ENCODE measurements around the gene TTLL9. TPM values are rescaled to one million over a fixed set of nuclear protein-coding genes. Genes with fewer than 3 reads are reported as not detected.
"Not testable (repeated sequence)": the region's sequence is repeated elsewhere in the genome, so short reads cannot be mapped to it uniquely, and the experiment has no call there.

Gene TTLL9
- polyA plus RNA-seq, 1 donor (not counting 4 experiments of a cell fraction or from before 2014, with no cell fraction given) = not detected

DNA sequence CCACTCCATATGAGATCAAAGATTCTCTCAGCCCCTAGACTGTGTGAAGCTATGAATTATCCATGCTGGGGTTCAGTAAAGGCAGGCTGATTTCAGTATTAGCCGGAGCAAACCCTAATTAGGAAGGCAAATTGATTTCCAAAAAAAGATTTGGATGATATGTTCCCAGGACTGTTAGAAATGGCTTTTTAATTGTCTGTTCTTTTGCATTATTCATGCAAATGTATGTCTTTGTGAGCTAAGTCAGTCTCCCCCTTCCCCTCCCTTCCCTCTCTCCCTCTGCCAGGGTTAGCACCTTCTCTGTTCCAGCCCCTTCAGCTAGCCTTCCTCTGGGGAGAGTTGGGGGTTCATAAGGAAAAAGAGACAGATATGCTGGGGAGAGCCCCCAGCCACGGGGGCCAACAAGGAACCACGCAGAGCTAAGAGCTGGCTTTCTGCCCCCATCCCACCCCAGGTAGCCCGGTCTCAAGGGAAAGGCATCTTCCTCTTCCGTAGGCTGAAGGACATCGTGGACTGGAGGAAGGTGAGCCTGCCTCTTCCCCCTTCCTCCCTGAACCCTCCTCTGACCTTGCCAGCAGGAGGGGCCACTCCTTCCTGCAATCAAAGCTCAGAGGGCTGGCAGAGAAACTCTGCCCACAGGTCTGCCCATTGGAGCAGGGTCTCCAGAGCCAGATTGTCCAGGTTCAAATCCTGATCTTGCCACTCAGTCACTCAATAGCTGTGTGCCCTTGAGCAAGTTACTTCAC is 49.1 kb downstream of the TTLL9 start:
- H3K9ac ChIP-seq (ENCODE audit: control insufficient read depth, extremely low read depth, insufficient read depth, low read length) = no peak overlapping the region
- no peaks in the 10 kb centered on the region for H3K4me1 ChIP-seq (ENCODE audit: control insufficient read depth, extremely low read depth, insufficient read depth, low read length)
- H3K9me3 ChIP-seq (ENCODE audit: control insufficient read depth, low read depth, low read length) = no peaks in the 10 kb centered on the region
- no peak overlapping the region for H3K27ac ChIP-seq (ENCODE audit: control insufficient read depth, insufficient read depth, low read length)
- no peak for TF ChIP-seq EZH2 (IDR thresholded peaks at IDR 0.05; ENCODE audit: low read length)
- TF ChIP-seq, protein P1, sequence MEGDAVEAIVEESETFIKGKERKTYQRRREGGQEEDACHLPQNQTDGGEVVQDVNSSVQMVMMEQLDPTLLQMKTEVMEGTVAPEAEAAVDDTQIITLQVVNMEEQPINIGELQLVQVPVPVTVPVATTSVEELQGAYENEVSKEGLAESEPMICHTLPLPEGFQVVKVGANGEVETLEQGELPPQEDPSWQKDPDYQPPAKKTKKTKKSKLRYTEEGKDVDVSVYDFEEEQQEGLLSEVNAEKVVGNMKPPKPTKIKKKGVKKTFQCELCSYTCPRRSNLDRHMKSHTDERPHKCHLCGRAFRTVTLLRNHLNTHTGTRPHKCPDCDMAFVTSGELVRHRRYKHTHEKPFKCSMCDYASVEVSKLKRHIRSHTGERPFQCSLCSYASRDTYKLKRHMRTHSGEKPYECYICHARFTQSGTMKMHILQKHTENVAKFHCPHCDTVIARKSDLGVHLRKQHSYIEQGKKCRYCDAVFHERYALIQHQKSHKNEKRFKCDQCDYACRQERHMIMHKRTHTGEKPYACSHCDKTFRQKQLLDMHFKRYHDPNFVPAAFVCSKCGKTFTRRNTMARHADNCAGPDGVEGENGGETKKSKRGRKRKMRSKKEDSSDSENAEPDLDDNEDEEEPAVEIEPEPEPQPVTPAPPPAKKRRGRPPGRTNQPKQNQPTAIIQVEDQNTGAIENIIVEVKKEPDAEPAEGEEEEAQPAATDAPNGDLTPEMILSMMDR (optimal IDR thresholded peaks at IDR 0.05 in 1 of 3, IDR thresholded peaks at IDR 0.05 in 1 of 3, conservative IDR thresholded peaks at IDR 0.05 in 1 of 3; ENCODE audit: extremely low read depth in 1 of 3, insufficient read depth in 2 of 3, low read length in 3 of 3) = no peak
- H3K4me3 ChIP-seq (ENCODE audit: control insufficient read depth in 2 of 3, extremely low read depth in 1 of 3, insufficient read depth in 2 of 3, low read depth in 1 of 3, low read length in 3 of 3) = no peak overlapping the region
- H3K27me3 ChIP-seq (ENCODE audit: control insufficient read depth, extremely low read depth, insufficient read depth, low read length) = peaks cover 13% of the 10 kb centered on the region
- no peak overlapping the region for H3K4me2 ChIP-seq (ENCODE audit: control insufficient read depth, extremely low read depth, insufficient read depth, low read depth, low read length)
- no peak for FAIRE-seq
- H3K79me2 ChIP-seq (ENCODE audit: control insufficient read depth, insufficient read depth, low read length) = no peaks in the 10 kb centered on the region
- H2AFZ ChIP-seq (ENCODE audit: control insufficient read depth, low read length) = no peak overlapping the region
- DNase-seq (ENCODE audit: low read depth, low spot score) = no peak
- H3K36me3 ChIP-seq (ENCODE audit: control insufficient read depth in 2 of 2, extremely low read depth in 1 of 2, insufficient read depth in 2 of 2, low read length in 2 of 2) = no peaks in the 10 kb centered on the region
- no peaks in the 10 kb centered on the region for H3K9me1 ChIP-seq (ENCODE audit: control insufficient read depth, extremely low read depth, insufficient read depth, low read length)
- dilution Hi-C loops (cut with MboI; ENCODE audit: extremely low pct_ligation_motif_present, low sequenced_read_pairs) = no loop called here
- no peaks in the 10 kb centered on the region for H4K20me1 ChIP-seq (ENCODE audit: control insufficient read depth, extremely low read depth, insufficient read depth, low read length)

DNA sequence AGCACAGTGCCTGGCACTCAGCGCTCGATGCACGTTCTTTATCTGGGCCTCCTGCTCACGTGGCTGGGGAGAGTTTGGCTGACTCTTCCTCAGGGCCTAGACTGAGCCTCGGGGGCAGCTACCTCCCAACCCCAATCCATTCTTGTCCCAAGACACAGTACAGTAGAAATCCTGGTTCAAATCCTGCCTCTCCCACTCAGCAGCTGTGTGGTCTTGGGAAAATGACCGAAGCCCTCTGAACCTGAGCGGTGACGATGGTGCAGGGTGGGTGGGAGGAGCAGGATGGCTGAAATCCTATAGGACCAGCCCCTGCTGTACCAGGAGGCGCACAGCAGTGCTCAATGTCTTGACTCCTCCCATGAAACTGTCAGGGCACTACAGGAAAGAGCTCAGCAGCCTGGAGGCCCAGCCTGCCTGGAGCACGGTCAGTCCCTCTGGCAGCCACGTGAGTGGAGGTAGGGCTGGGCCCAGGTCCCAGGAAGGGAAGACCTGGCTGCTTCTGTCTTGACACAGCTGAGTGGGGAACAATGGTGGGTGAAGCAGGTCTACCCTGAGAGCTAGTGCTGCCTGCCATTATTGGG is 49.9 kb downstream of the TTLL9 start:
- TF ChIP-seq EZH2 (IDR thresholded peaks at IDR 0.05; ENCODE audit: low read length) = no peak
- TF ChIP-seq, protein P1 (optimal IDR thresholded peaks at IDR 0.05 in 1 of 3, IDR thresholded peaks at IDR 0.05 in 1 of 3, conservative IDR thresholded peaks at IDR 0.05 in 1 of 3; ENCODE audit: extremely low read depth in 1 of 3, insufficient read depth in 2 of 3, low read length in 3 of 3) = no peak
- no peak overlapping the region for H2AFZ ChIP-seq (ENCODE audit: control insufficient read depth, low read length)
- H3K9me3 ChIP-seq (ENCODE audit: control insufficient read depth, low read depth, low read length) = no peaks in the 10 kb centered on the region
- no peak overlapping the region for H3K4me3 ChIP-seq (ENCODE audit: control insufficient read depth in 2 of 3, extremely low read depth in 1 of 3, insufficient read depth in 2 of 3, low read depth in 1 of 3, low read length in 3 of 3)
- no peak for DNase-seq (ENCODE audit: low read depth, low spot score)
- H3K27ac ChIP-seq (ENCODE audit: control insufficient read depth, insufficient read depth, low read length) = no peak overlapping the region
- H4K20me1 ChIP-seq (ENCODE audit: control insufficient read depth, extremely low read depth, insufficient read depth, low read length) = no peaks in the 10 kb centered on the region
- no peaks in the 10 kb centered on the region for H3K4me1 ChIP-seq (ENCODE audit: control insufficient read depth, extremely low read depth, insufficient read depth, low read length)
- no peaks in the 10 kb centered on the region for H3K79me2 ChIP-seq (ENCODE audit: control insufficient read depth, insufficient read depth, low read length)
- H3K9ac ChIP-seq (ENCODE audit: control insufficient read depth, extremely low read depth, insufficient read depth, low read length) = no peak overlapping the region
- dilution Hi-C loops (cut with MboI; ENCODE audit: extremely low pct_ligation_motif_present, low sequenced_read_pairs) = no loop called here
- H3K36me3 ChIP-seq (ENCODE audit: control insufficient read depth in 2 of 2, extremely low read depth in 1 of 2, insufficient read depth in 2 of 2, low read length in 2 of 2) = no peaks in the 10 kb centered on the region
- H3K9me1 ChIP-seq (ENCODE audit: control insufficient read depth, extremely low read depth, insufficient read depth, low read length) = no peaks in the 10 kb centered on the region
- no peak for FAIRE-seq
- no peak overlapping the region for H3K4me2 ChIP-seq (ENCODE audit: control insufficient read depth, extremely low read depth, insufficient read depth, low read depth, low read length)
- peaks cover 13% of the 10 kb centered on the region for H3K27me3 ChIP-seq (ENCODE audit: control insufficient read depth, extremely low read depth, insufficient read depth, low read length)

DNA sequence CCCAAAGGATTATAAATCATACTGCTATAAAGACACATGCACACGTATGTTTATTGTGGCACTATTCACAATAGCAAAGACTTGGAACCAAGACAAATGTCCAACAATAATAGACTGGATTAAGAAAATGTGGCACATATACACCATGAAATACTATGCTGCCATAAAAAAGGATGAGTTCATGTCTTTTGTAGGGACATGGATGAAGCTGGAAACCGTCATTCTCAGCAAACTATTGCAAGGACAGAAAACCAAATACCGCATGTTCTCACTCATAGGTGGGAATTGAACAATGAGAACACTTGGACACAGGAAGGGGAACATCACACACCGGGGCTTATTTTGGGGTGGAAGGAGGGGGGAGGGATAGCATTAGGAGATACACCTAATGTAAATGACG is 51.0 kb downstream of the TTLL9 start:
- H3K9me3 ChIP-seq (ENCODE audit: control insufficient read depth, low read depth, low read length); H3K4me2 ChIP-seq (ENCODE audit: control insufficient read depth, extremely low read depth, insufficient read depth, low read depth, low read length); H3K4me1 ChIP-seq (ENCODE audit: control insufficient read depth, extremely low read depth, insufficient read depth, low read length); H2AFZ ChIP-seq (ENCODE audit: control insufficient read depth, low read length); H3K9me1 ChIP-seq (ENCODE audit: control insufficient read depth, extremely low read depth, insufficient read depth, low read length); DNase-seq (ENCODE audit: low read depth, low spot score); H3K79me2 ChIP-seq (ENCODE audit: control insufficient read depth, insufficient read depth, low read length); dilution Hi-C loops (cut with MboI; ENCODE audit: extremely low pct_ligation_motif_present, low sequenced_read_pairs); FAIRE-seq; H3K4me3 ChIP-seq (ENCODE audit: control insufficient read depth in 2 of 3, extremely low read depth in 1 of 3, insufficient read depth in 2 of 3, low read depth in 1 of 3, low read length in 3 of 3); H3K27ac ChIP-seq (ENCODE audit: control insufficient read depth, insufficient read depth, low read length); H3K36me3 ChIP-seq (ENCODE audit: control insufficient read depth in 2 of 2, extremely low read depth in 1 of 2, insufficient read depth in 2 of 2, low read length in 2 of 2); H4K20me1 ChIP-seq (ENCODE audit: control insufficient read depth, extremely low read depth, insufficient read depth, low read length); H3K9ac ChIP-seq (ENCODE audit: control insufficient read depth, extremely low read depth, insufficient read depth, low read length): not testable (repeated sequence)
- peaks cover 13% of the 10 kb centered on the region for H3K27me3 ChIP-seq (ENCODE audit: control insufficient read depth, extremely low read depth, insufficient read depth, low read length)
